SK-N-SH (cell line): ENCODE data around the gene FAM133A. TPM values are rescaled to one million over a fixed set of nuclear protein-coding genes. Genes with fewer than 3 reads are reported as not detected.

ENCODE experiments used
- CTCF ChIA-PET: fragments of 300-600, 350-600 bp; formaldehyde crosslinking; extraction: SDS; loops from one replicate; lab custom pipeline; 2021; lab: Yijun Ruan, JAX
- POLR2A ChIA-PET: fragments of 350-600 bp; sonication (Branson Sonifier 250); formaldehyde crosslinking; extraction: SDS; loops from one replicate; lab custom pipeline; 2020; ENCODE audit warnings: antibody characterized with exemption, inconsistent platforms; lab: Yijun Ruan, JAX
- DNase-seq: peaks from one replicate; pipeline ENCODE4 v3.0.0; 2012
- H2AFZ ChIP-seq: fragments of 200-600 bp; sonication (generic); 2 replicates; pipeline ENCODE4 v1.8.1; 2016; ENCODE audit warnings: antibody characterized with exemption, mild to moderate bottlenecking, low read depth
- H3F3A ChIP-seq: fragments of 200-600 bp; sonication (generic); replicated peaks from 2 replicates; pipeline ENCODE3; 2016; ENCODE audit warnings: antibody characterized with exemption, mild to moderate bottlenecking; ENCODE audit not compliant: insufficient read depth
- H3K27ac ChIP-seq, 2 experiments: fragments of 200-500 bp in 1 of 2; fragments of 200-600 bp in 1 of 2; sonication (Bioruptor generic) in 1 of 2; sonication (generic), shearing (Covaris generic) in 1 of 2; 2 replicates each; pipeline versions ENCODE4 v1.5.1 to v1.6.1; 2014 to 2016; ENCODE audit warnings: low read depth in 2 of 2, inconsistent platforms in 1 of 2, low read length in 1 of 2, mild to moderate bottlenecking in 1 of 2, mixed read lengths in 1 of 2
- H3K27me3 ChIP-seq: fragments of 200-600 bp; sonication (generic), shearing (Covaris generic); 2 replicates; pipeline ENCODE4 v1.6.1; 2016; ENCODE audit warnings: mixed run types; ENCODE audit not compliant: insufficient read depth
- H3K36me3 ChIP-seq, 2 experiments: fragments of 200-500 bp in 1 of 2; fragments of 200-600 bp in 1 of 2; sonication (Bioruptor generic) in 1 of 2; sonication (generic) in 1 of 2; replicated peaks in 1 of 2; 2 replicates each; pipeline versions ENCODE3 to v1.5.1; 2014 to 2016; ENCODE audit warnings: low read length in 1 of 2, mild to moderate bottlenecking in 1 of 2; ENCODE audit not compliant: insufficient read depth in 2 of 2, control insufficient read depth in 1 of 2
- H3K4me1 ChIP-seq, 2 experiments: fragments of 200-500 bp in 1 of 2; fragments of 200-600 bp in 1 of 2; sonication (Bioruptor generic) in 1 of 2; sonication (generic), shearing (Covaris generic) in 1 of 2; 2 replicates each; pipeline versions ENCODE4 v1.5.1 to v1.6.1; 2014 to 2016; ENCODE audit warnings: low read depth in 1 of 2, low read length in 1 of 2, mixed run types in 1 of 2; ENCODE audit not compliant: insufficient read depth in 2 of 2, control insufficient read depth in 1 of 2
- H3K4me2 ChIP-seq: fragments of 200-600 bp; sonication (generic), shearing (Covaris generic); 2 replicates; pipeline ENCODE4 v1.6.1; 2017; ENCODE audit warnings: mixed run types
- H3K4me3 ChIP-seq, 2 experiments: fragments of 200-500 bp in 1 of 2; fragments of 200-600 bp in 1 of 2; sonication (Bioruptor generic) in 1 of 2; sonication (generic), shearing (Covaris generic) in 1 of 2; 2 replicates each; pipeline versions ENCODE4 v1.5.1 to v1.8.1; 2014 to 2016; ENCODE audit warnings: low read depth in 2 of 2, inconsistent platforms in 1 of 2, low read length in 1 of 2, mild to moderate bottlenecking in 1 of 2, mixed read lengths in 1 of 2, moderate library complexity in 1 of 2
- H3K79me2 ChIP-seq: fragments of 200-600 bp; sonication (generic); 2 replicates; pipeline ENCODE4 v1.8.1; 2017; ENCODE audit warnings: mild to moderate bottlenecking; ENCODE audit not compliant: insufficient read depth
- H3K9ac ChIP-seq: fragments of 200-600 bp; sonication (generic); 2 replicates; pipeline ENCODE4 v1.6.1; 2017; ENCODE audit warnings: mixed run types
- H3K9me2 ChIP-seq: fragments of 200-600 bp; sonication (generic); 2 replicates; pipeline ENCODE4 v1.6.1; 2017; ENCODE audit warnings: mixed run types
- H3K9me3 ChIP-seq: fragments of 200-600 bp; sonication (generic); 2 replicates; pipeline ENCODE4 v1.6.1; 2017; ENCODE audit warnings: mixed run types, mild to moderate bottlenecking, moderate library complexity
- H4K20me1 ChIP-seq: fragments of 200-600 bp; sonication (generic); 2 replicates; pipeline ENCODE4 v1.6.1; 2017; ENCODE audit warnings: mild to moderate bottlenecking, mixed run types; ENCODE audit not compliant: insufficient read depth
- CHD2 ChIP-seq: fragments of 150-350 bp; IDR thresholded peaks from 2 replicates; pipeline ENCODE4 v1.6.1; 2018; ENCODE audit warnings: low read length; ENCODE audit not compliant: partially characterized antibody
- ELF1 ChIP-seq: IDR thresholded peaks from 2 replicates; pipeline ENCODE4 v1.4.0; 2012
- FOSL2 ChIP-seq: IDR thresholded peaks from 2 replicates; pipeline ENCODE4 v1.4.0; 2012; ENCODE audit warnings: low read depth, mild to moderate bottlenecking, moderate library complexity, borderline replicate concordance
- FOXJ3 ChIP-seq: sonication (generic); formaldehyde crosslinking; IDR thresholded peaks from 2 replicates; pipeline ENCODE4 v1.5.1; 2020; ENCODE audit warnings: mild to moderate bottlenecking, missing genetic modification reagents
- FOXM1 ChIP-seq: IDR thresholded peaks from 2 replicates; pipeline ENCODE4 v1.4.0; 2012; ENCODE audit warnings: low read depth, mild to moderate bottlenecking
- GABPA ChIP-seq: IDR thresholded peaks from 2 replicates; pipeline ENCODE4 v1.4.0; 2012; ENCODE audit warnings: low read depth, mild to moderate bottlenecking
- GATA2 ChIP-seq: sonication (generic); formaldehyde crosslinking; IDR thresholded peaks from 2 replicates; pipeline ENCODE4 v1.5.0; 2020; ENCODE audit warnings: mild to moderate bottlenecking, missing genetic modification reagents
- NFIC ChIP-seq: IDR thresholded peaks from 2 replicates; pipeline ENCODE4 v1.4.0; 2012; ENCODE audit warnings: borderline replicate concordance
- NRF1 ChIP-seq: IDR thresholded peaks from 2 replicates; pipeline ENCODE4 v1.6.1; 2012; ENCODE audit warnings: low read depth, mild to moderate bottlenecking, low read length
- RAD21 ChIP-seq: IDR thresholded peaks from 2 replicates; pipeline ENCODE4 v1.6.1; 2012; ENCODE audit warnings: mild to moderate bottlenecking, low read length
- RCOR1 ChIP-seq: fragments of 150-350 bp; IDR thresholded peaks from 2 replicates; pipeline ENCODE4 v1.6.1; 2017; ENCODE audit warnings: antibody characterized with exemption, low read length
- TCF12 ChIP-seq: IDR thresholded peaks from 2 replicates; pipeline ENCODE4 v1.4.0; 2012
- TEAD4 ChIP-seq: IDR thresholded peaks from 2 replicates; pipeline ENCODE4 v1.4.0; 2012; ENCODE audit warnings: mild to moderate bottlenecking, borderline replicate concordance; ENCODE audit not compliant: insufficient read depth
- YY1 ChIP-seq: IDR thresholded peaks from 2 replicates; pipeline ENCODE4 v1.4.0; 2012; ENCODE audit warnings: low read depth, mild to moderate bottlenecking
- WGBS: methylation state at CpG from one replicate; pipeline ENCODE4 v1.1.6; 2017; ENCODE audit warnings: low lambda C conversion rate; 5-methylcytosine and 5-hydroxymethylcytosine counted together
- polyA plus RNA-seq, 3 experiments: library from polyadenylated mRNA; depleted of rRNA; stranded (reverse); fragments of >200 nt; gene quantifications; 2 replicates each; pipeline ENCODE4 v1.2.3, GENCODE V29; 2012
- TF ChIP-seq, protein P1 (sequence below): IDR thresholded peaks from 2 replicates; pipeline ENCODE4 v1.4.0; 2012; ENCODE audit warnings: low read depth, borderline replicate concordance
- TF ChIP-seq, protein P2 (sequence below): fragments of 200-600 bp; sonication (generic); IDR thresholded peaks from 2 replicates; pipeline ENCODE4 v1.6.1; 2017; ENCODE audit warnings: antibody characterized with exemption, mild to moderate bottlenecking, moderate library complexity
- TF ChIP-seq, protein P3 (sequence below): fragments of 150-350 bp; IDR thresholded peaks from 2 replicates; pipeline ENCODE4 v1.6.1; 2016; ENCODE audit warnings: mild to moderate bottlenecking, low read depth, low read length
- TF ChIP-seq, protein P4 (sequence below): IDR thresholded peaks from 2 replicates; pipeline ENCODE4; 2012
- TF ChIP-seq, protein P5 (sequence below): IDR thresholded peaks from 2 replicates; pipeline ENCODE4 v1.4.0; 2012; ENCODE audit warnings: low read depth, borderline replicate concordance
- TF ChIP-seq, protein P6 (sequence below): IDR thresholded peaks from 2 replicates; pipeline ENCODE4 v1.4.0; 2012; ENCODE audit warnings: low read depth

FAM133A gene
- polyA plus RNA-seq, 1 of the 3 experiments (the other 2 are of a cell fraction), result 0.03 TPM

DNA sequence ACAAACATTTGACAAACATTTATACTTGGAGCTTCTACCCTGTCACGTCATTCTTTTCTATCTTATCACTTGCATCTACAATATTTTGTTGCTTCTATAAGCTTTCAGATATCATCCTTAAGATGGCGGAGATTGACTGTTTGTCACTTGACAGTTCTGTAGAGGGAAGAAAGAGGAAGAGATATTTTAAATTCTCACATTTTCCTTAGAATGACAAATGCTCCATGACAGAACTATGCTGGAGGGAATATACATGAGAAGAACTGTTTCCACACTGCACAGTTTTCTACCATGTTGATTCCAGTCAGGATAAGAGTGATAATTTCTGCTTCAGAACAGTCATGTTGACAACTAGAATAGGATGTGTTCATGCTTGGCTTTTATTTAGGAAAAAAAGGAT lies 29.7 kb downstream of the FAM133A start:
- no peaks in the 10 kb centered on the region for H3K9me3 ChIP-seq
- no peaks in the 10 kb centered on the region for H3K4me1 ChIP-seq
- H3K27me3 ChIP-seq, result no peaks in the 10 kb centered on the region
- H3K4me2 ChIP-seq, result no peak overlapping the region
- H3K36me3 ChIP-seq, result no peaks in the 10 kb centered on the region
- no peak overlapping the region for H3K4me3 ChIP-seq
- no peaks in the 10 kb centered on the region for H3K9me2 ChIP-seq
- H3F3A ChIP-seq, result no peaks in the 10 kb centered on the region
- TF ChIP-seq ELF1 (no peak), NRF1 (no peak), GABPA (no peak), GATA2 (no peak), FOXM1 (no peak), NFIC (no peak), FOSL2 (no peak), TCF12 (no peak), YY1 (no peak), TEAD4 (no peak), RCOR1 (no peak), FOXJ3 (CRISPR knock-in tag) (no peak), RAD21 (no peak), CHD2 (no peak)
- TF ChIP-seq, protein P1, sequence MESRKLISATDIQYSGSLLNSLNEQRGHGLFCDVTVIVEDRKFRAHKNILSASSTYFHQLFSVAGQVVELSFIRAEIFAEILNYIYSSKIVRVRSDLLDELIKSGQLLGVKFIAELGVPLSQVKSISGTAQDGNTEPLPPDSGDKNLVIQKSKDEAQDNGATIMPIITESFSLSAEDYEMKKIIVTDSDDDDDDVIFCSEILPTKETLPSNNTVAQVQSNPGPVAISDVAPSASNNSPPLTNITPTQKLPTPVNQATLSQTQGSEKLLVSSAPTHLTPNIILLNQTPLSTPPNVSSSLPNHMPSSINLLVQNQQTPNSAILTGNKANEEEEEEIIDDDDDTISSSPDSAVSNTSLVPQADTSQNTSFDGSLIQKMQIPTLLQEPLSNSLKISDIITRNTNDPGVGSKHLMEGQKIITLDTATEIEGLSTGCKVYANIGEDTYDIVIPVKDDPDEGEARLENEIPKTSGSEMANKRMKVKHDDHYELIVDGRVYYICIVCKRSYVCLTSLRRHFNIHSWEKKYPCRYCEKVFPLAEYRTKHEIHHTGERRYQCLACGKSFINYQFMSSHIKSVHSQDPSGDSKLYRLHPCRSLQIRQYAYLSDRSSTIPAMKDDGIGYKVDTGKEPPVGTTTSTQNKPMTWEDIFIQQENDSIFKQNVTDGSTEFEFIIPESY, result no peak
- TF ChIP-seq, protein P2, sequence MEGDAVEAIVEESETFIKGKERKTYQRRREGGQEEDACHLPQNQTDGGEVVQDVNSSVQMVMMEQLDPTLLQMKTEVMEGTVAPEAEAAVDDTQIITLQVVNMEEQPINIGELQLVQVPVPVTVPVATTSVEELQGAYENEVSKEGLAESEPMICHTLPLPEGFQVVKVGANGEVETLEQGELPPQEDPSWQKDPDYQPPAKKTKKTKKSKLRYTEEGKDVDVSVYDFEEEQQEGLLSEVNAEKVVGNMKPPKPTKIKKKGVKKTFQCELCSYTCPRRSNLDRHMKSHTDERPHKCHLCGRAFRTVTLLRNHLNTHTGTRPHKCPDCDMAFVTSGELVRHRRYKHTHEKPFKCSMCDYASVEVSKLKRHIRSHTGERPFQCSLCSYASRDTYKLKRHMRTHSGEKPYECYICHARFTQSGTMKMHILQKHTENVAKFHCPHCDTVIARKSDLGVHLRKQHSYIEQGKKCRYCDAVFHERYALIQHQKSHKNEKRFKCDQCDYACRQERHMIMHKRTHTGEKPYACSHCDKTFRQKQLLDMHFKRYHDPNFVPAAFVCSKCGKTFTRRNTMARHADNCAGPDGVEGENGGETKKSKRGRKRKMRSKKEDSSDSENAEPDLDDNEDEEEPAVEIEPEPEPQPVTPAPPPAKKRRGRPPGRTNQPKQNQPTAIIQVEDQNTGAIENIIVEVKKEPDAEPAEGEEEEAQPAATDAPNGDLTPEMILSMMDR, result no peak
- TF ChIP-seq, protein P3, sequence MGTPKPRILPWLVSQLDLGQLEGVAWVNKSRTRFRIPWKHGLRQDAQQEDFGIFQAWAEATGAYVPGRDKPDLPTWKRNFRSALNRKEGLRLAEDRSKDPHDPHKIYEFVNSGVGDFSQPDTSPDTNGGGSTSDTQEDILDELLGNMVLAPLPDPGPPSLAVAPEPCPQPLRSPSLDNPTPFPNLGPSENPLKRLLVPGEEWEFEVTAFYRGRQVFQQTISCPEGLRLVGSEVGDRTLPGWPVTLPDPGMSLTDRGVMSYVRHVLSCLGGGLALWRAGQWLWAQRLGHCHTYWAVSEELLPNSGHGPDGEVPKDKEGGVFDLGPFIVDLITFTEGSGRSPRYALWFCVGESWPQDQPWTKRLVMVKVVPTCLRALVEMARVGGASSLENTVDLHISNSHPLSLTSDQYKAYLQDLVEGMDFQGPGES, result no peak
- TF ChIP-seq, protein P4, sequence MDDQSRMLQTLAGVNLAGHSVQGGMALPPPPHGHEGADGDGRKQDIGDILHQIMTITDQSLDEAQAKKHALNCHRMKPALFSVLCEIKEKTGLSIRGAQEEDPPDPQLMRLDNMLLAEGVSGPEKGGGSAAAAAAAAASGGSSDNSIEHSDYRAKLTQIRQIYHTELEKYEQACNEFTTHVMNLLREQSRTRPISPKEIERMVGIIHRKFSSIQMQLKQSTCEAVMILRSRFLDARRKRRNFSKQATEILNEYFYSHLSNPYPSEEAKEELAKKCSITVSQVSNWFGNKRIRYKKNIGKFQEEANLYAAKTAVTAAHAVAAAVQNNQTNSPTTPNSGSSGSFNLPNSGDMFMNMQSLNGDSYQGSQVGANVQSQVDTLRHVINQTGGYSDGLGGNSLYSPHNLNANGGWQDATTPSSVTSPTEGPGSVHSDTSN, result no peak
- TF ChIP-seq, protein P5, sequence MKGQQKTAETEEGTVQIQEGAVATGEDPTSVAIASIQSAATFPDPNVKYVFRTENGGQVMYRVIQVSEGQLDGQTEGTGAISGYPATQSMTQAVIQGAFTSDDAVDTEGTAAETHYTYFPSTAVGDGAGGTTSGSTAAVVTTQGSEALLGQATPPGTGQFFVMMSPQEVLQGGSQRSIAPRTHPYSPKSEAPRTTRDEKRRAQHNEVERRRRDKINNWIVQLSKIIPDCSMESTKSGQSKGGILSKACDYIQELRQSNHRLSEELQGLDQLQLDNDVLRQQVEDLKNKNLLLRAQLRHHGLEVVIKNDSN, result no peak
- TF ChIP-seq, protein P6, sequence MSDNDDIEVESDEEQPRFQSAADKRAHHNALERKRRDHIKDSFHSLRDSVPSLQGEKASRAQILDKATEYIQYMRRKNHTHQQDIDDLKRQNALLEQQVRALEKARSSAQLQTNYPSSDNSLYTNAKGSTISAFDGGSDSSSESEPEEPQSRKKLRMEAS, result no peak
- no peak overlapping the region for H3K27ac ChIP-seq
- no peaks in the 10 kb centered on the region for H4K20me1 ChIP-seq
- H3K79me2 ChIP-seq, result no peaks in the 10 kb centered on the region
- no peak overlapping the region for H2AFZ ChIP-seq
- 7% methylated on average over 2 of the region's 2 CpGs for WGBS
- ChIA-PET POLR2A (no interaction called here), CTCF (no interaction called here)
- DNase-seq, result no peak
- H3K9ac ChIP-seq, result no peak overlapping the region
